Measurements from ENCODE around the gene HIRA. TPM values are rescaled to one million over a fixed set of nuclear protein-coding genes. Genes with fewer than 3 reads are reported as not detected.

Gene HIRA
- total and polyA plus RNA-seq, 9 of the 15 experiments (the other 6 are each of a cell fraction or from before 2014, with no cell fraction given) = 0.96 to 132 (median 58.4) TPM

DNA sequence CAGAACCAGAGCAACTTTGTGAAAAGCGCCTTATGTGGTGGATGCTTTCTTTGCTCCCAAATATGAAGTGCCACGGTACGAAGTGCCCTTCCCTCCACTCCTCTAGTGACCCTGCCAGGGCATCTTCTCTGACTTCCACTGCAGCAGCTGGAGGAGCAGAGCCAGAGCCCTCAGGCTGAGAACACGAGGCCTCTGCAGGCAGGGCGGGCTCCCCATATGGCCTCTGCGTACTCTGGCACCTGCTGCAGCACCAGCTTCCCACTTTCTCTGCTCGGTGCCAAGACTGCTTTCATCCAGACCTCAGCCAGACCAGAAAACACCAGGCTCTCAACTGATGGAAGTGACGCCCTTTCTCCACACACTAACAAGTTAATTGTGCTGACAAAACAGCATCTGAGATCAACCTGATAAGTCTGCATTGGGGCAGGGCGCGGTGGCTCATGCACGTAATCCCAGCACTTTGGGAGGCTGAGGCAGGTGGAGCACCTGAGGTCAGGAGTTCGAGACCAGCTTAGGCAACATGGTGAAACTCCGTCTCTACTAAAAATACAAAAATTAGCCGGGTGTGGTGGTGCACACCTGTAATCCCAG is 34.7 kb upstream of the HIRA start (continued):
- TF ChIP-seq ZNF253 (CRISPR knock-in tag; conservative IDR thresholded peaks at IDR 0.05) = 0 out of 2 replicates have a peak, but pooled peaks have one; percentile 9
- no peak for TF ChIP-seq FOXA3 (CRISPR knock-in tag; conservative IDR thresholded peaks at IDR 0.05 in 1 of 2, IDR thresholded peaks at IDR 0.05 in 1 of 2)
- no peak for TF ChIP-seq MAFK (IDR thresholded peaks at IDR 0.05; ENCODE audit: low read length)
- no peak for TF ChIP-seq HDAC2 (IDR thresholded peaks at IDR 0.05)
- TF ChIP-seq MTA1 (IDR thresholded peaks at IDR 0.05; ENCODE audit: borderline replicate concordance) = no peak
- TF ChIP-seq TAL1 (IDR thresholded peaks at IDR 0.05) = no peak
- no peak for TF ChIP-seq DLX4 (CRISPR knock-in tag; IDR thresholded peaks at IDR 0.05)
- TF ChIP-seq GTF2F1 (IDR thresholded peaks at IDR 0.05; ENCODE audit: low read depth, low read length) = no peak
- TF ChIP-seq RHOXF2B (CRISPR knock-in tag; conservative IDR thresholded peaks at IDR 0.05) = 0 out of 2 replicates have a peak, but pooled peaks have one; percentile 17
- no peak for TF ChIP-seq HNRNPUL1 (IDR thresholded peaks at IDR 0.05; ENCODE audit: low read length)
- TF ChIP-seq MED1 (CRISPR knock-in tag; IDR thresholded peaks at IDR 0.05; ENCODE audit: borderline replicate concordance) = peak; percentile 94; the same call in 1 of the 2 replicates
- no peak for TF ChIP-seq ZNF140 (CRISPR knock-in tag; IDR thresholded peaks at IDR 0.05)
- TF ChIP-seq, protein P1, sequence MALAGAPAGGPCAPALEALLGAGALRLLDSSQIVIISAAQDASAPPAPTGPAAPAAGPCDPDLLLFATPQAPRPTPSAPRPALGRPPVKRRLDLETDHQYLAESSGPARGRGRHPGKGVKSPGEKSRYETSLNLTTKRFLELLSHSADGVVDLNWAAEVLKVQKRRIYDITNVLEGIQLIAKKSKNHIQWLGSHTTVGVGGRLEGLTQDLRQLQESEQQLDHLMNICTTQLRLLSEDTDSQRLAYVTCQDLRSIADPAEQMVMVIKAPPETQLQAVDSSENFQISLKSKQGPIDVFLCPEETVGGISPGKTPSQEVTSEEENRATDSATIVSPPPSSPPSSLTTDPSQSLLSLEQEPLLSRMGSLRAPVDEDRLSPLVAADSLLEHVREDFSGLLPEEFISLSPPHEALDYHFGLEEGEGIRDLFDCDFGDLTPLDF (CRISPR knock-in tag; IDR thresholded peaks at IDR 0.05) = peak; percentile 72; the same call in 1 of the 2 replicates
- TF ChIP-seq, protein P2, sequence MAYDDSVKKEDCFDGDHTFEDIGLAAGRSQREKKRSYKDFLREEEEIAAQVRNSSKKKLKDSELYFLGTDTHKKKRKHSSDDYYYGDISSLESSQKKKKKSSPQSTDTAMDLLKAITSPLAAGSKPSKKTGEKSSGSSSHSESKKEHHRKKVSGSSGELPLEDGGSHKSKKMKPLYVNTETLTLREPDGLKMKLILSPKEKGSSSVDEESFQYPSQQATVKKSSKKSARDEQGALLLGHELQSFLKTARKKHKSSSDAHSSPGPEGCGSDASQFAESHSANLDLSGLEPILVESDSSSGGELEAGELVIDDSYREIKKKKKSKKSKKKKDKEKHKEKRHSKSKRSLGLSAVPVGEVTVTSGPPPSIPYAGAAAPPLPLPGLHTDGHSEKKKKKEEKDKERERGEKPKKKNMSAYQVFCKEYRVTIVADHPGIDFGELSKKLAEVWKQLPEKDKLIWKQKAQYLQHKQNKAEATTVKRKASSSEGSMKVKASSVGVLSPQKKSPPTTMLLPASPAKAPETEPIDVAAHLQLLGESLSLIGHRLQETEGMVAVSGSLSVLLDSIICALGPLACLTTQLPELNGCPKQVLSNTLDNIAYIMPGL (CRISPR knock-in tag; IDR thresholded peaks at IDR 0.05) = peak; percentile 41; the same call in 1 of the 2 replicates
- TF ChIP-seq, protein P3, sequence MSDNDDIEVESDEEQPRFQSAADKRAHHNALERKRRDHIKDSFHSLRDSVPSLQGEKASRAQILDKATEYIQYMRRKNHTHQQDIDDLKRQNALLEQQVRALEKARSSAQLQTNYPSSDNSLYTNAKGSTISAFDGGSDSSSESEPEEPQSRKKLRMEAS (CRISPR knock-in tag; IDR thresholded peaks at IDR 0.05) = 0 out of 2 replicates have a peak, but pooled peaks have one; percentile 3
